SK-N-MC (cell line): ENCODE results near the gene TRUB2.

Experiments used
- DNase-seq: peaks from one replicate; pipeline ENCODE4 v3.0.0-alpha.2; 2011; ENCODE audit warnings: low read depth, low spot score
- H3K27ac ChIP-seq: fragments of 200-600 bp; sonication (generic); 2 replicates; pipeline ENCODE4 v1.5.1; 2016; ENCODE audit warnings: mixed run types
- H3K36me3 ChIP-seq: fragments of 200-600 bp; sonication (generic); 2 replicates; pipeline ENCODE4 v1.6.1; 2017; ENCODE audit warnings: antibody characterized with exemption, low read length, mixed read lengths; ENCODE audit not compliant: insufficient read depth
- H3K4me3 ChIP-seq: fragments of 200-600 bp; sonication (generic); 2 replicates; pipeline ENCODE4 v1.5.1; 2016
- H3K9ac ChIP-seq: fragments of 200-600 bp; sonication (generic); 2 replicates; pipeline ENCODE4 v1.8.0; 2017; ENCODE audit warnings: mixed run types, mixed read lengths; ENCODE audit not compliant: insufficient read length
- H3K9me3 ChIP-seq: fragments of 200-600 bp; sonication (generic); 2 replicates; pipeline ENCODE4 v1.6.1; 2017; ENCODE audit warnings: low read depth, mild to moderate bottlenecking, antibody characterized with exemption, low read length, moderate library complexity, mixed read lengths
- EZH2 ChIP-seq: fragments of 200-600 bp; sonication (generic); IDR thresholded peaks from one replicate; pipeline ENCODE4 v1.6.1; 2017; ENCODE audit warnings: antibody characterized with exemption
- FOXP2 ChIP-seq: optimal IDR thresholded peaks from 2 replicates; pipeline ENCODE3; 2011; ENCODE audit warnings: mild to moderate bottlenecking, moderate library complexity; ENCODE audit not compliant: insufficient read depth; ENCODE audit errors: extremely low read length, control extremely low read depth
- POLR2AphosphoS5 ChIP-seq: IDR thresholded peaks from 2 replicates; pipeline ENCODE4 v1.6.1; 2012; ENCODE audit warnings: mild to moderate bottlenecking, low read depth, low read length, borderline replicate concordance

Gene TRUB2

DNA sequence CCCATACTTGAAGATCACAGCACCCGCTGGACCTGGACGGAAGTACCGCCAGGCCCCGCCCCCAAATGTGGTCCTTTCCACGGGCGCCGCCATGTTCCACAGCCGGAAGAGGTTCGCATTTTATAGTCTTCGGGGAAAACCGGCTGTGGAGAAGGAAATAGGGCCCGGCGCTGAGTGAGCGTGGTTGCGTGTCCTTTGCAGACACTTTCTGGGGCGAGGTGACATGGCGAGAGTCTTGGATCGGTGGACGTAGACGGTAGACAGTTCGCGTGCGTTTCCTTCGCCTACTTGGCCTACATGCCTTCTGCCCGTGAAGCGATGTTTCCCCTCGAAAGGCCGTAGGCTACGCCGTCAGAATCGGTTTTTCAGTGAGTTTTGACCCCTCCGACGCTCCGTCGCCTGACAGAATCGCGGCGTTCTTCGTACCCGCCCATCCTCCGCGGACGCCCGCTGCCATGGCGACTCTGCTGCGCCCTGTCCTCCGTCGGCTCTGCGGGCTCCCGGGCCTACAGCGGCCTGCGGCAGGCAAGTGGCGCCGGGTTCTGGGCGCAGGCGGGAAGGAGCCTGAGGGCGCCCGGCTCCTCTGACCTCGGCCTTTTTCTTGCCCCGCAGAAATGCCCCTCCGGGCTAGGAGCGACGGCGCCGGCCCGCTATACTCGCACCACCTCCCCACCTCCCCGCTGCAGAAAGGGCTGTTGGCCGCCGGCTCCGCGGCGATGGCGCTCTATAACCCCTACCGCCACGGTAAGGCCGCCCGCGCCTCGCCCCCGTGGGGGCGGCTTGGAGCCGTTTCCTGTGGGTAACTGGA, at the start of gene TRUB2, which contains the start of gene COQ4:
Gene TRUB2, minus strand, starts transcription at position 44 of the 808 bp plus-strand sequence. Its CDS starts 39 bp downstream, at position 5.
Gene COQ4, plus strand, starts transcription at position 436 of the 808 bp plus-strand sequence. Its CDS starts 20 bp downstream, at position 456.
- Histone ChIP-seq H3K9ac (peak within 1 kb of the TSS; percentile 98), H3K36me3 (peaks cover 15% of the 10 kb centered on the region; the same call in 1 of the 2 replicates), H3K27ac (peak within 1 kb of the TSS; percentile 97), H3K9me3 (no peaks in the 10 kb centered on the region), H3K4me3 (peak within 1 kb of the TSS; percentile 94)
- peak; percentile 79 for DNase-seq
- peak; percentile 88 for TF ChIP-seq POLR2AphosphoS5
- TF ChIP-seq FOXP2: peak; percentile 34
- no peak for TF ChIP-seq EZH2

DNA sequence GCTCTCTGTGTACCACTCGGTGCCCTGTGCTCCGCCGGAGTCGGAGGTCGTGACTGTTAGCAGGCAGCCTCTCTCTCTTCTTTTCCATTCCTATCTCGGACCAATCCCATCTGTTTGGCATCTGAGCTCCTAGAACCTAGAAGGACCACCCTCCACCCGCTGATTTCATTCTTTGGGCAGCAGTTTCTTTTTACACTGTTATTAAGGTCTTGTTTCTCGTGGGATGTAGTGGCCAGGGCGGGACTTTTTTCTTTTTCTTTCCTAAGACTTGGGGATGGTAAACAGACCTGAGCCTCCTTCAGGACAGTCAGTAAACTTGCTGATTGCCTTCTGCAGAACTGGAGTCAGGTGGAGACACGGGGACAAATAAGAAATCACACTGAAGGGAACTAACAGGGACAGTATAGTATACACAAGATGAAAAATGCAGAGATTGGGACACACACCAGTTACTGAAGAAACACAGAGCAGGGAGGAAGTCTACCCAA, 49.4 kb upstream of the TRUB2 start:
- Histone ChIP-seq H3K9ac (peak overlapping the region; percentile 93), H3K36me3 (no peaks in the 10 kb centered on the region), H3K9me3 (no peaks in the 10 kb centered on the region), H3K27ac (peak overlapping the region; percentile 38; the same call in 1 of the 2 replicates), H3K4me3 (peak overlapping the region; percentile 97)
- no peak for TF ChIP-seq EZH2
- TF ChIP-seq FOXP2: no peak
- no peak for TF ChIP-seq POLR2AphosphoS5
- no peak for DNase-seq

- Histone ChIP-seq H3K9me3 (no peaks in the 10 kb centered on the region), H3K9ac (peak within 1 kb of the TSS; percentile 93), H3K36me3 (no peaks in the 10 kb centered on the region), H3K4me3 (peak within 1 kb of the TSS; percentile 97), H3K27ac (peak within 1 kb of the TSS; percentile 72; the same call in 1 of the 2 replicates)
- TF ChIP-seq POLR2AphosphoS5 (peak; percentile 81), EZH2 (no peak)
- peak; percentile 47 for DNase-seq
These were observed 48.7 kb upstream of the TRUB2 start, which contains the start of gene URM1 for GRCh38 chr9:128370752-128371629. Gene URM1 (plus strand): TSS chr9:128371374. CDS start chr9:128371381, 7 bp downstream.

- TF ChIP-seq POLR2AphosphoS5 (no peak), EZH2 (no peak), FOXP2 (no peak)
- Histone ChIP-seq H3K27ac (peak overlapping the region; percentile 72; the same call in 1 of the 2 replicates), H3K9me3 (no peaks in the 10 kb centered on the region), H3K36me3 (no peaks in the 10 kb centered on the region), H3K9ac (peak overlapping the region; percentile 82), H3K4me3 (peak overlapping the region; percentile 97)
- DNase-seq: no peak
These were observed 48.1 kb upstream of the TRUB2 start for GRCh38 chr9:128370367-128370751.

GRCh38 chr9:128369024-128369706, 46.9 kb upstream of the TRUB2 start:
- TF ChIP-seq EZH2: no peak
- no peak for TF ChIP-seq FOXP2
- no peak for TF ChIP-seq POLR2AphosphoS5
- Histone ChIP-seq H3K9ac (no peak overlapping the region), H3K27ac (no peak overlapping the region), H3K36me3 (no peaks in the 10 kb centered on the region), H3K9me3 (no peaks in the 10 kb centered on the region), H3K4me3 (no peak overlapping the region)
- DNase-seq: no peak

DNA sequence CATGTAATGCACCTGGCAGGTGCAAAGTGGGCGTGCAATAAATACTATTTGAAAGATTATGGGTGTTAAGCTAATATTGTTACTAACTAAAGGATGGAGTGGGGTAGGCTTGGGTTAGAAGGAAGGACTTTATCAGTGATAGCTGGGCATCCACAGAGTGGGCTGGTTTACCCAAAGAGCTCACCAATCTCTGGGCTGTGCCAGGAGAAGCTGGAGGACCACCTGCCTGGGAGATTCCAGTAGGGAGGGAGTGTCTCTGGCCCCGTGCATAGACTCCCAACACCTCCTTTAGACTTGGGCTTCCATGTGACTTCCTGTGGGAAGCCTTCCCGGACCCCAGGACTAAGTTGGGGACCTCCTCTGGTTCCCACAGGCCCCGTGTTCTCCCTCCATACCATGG, 43.3 kb upstream of the TRUB2 start:
- Histone ChIP-seq H3K4me3 (peak overlapping the region; percentile 71), H3K9me3 (no peaks in the 10 kb centered on the region), H3K9ac (peak overlapping the region; percentile 84), H3K27ac (peak overlapping the region; percentile 93), H3K36me3 (no peaks in the 10 kb centered on the region)
- DNase-seq: no peak
- no peak for TF ChIP-seq FOXP2
- no peak for TF ChIP-seq POLR2AphosphoS5
- no peak for TF ChIP-seq EZH2

GRCh38 chr9:128362774-128363173, 40.5 kb upstream of the TRUB2 start:
- H3K36me3 ChIP-seq: no peaks in the 10 kb centered on the region
- TF ChIP-seq EZH2 (no peak), FOXP2 (no peak), POLR2AphosphoS5 (no peak)
- H3K27ac ChIP-seq: peak overlapping the region; percentile 20; the same call in 1 of the 2 replicates
- no peak overlapping the region for H3K4me3 ChIP-seq
- no peak overlapping the region for H3K9ac ChIP-seq
- no peak for DNase-seq
- H3K9me3 ChIP-seq: no peaks in the 10 kb centered on the region
